Endothelial cell of umbilical vein (primary cell): ENCODE measurements around the gene LRSAM1. TPM values are rescaled to one million over a fixed set of nuclear protein-coding genes. Genes with fewer than 3 reads are reported as not detected.

ENCODE experiments used
- BruUV-seq: library from RNA; stranded (reverse); fragments of 400-500 nt; replicated peaks from 2 replicates; lab custom pipeline; 2021; lab: Mats Ljungman, UMichigan
- CTCF ChIA-PET: fragments of 300-600, 350-600 bp; sonication (Branson Sonifier 250); formaldehyde crosslinking; loops from one replicate; lab custom pipeline; 2021; ENCODE audit warnings: antibody characterized with exemption, inconsistent platforms; lab: Charles Lee
- POLR2A ChIA-PET: fragments of 300-600, 350-600 bp; sonication (Branson Sonifier 250); formaldehyde crosslinking; loops from one replicate; lab custom pipeline; 2021; ENCODE audit warnings: antibody characterized with exemption, inconsistent platforms; lab: Charles Lee
- DNase-seq: peaks from one replicate; pipeline ENCODE4 v3.0.0-alpha.2; 2011; ENCODE audit warnings: low read depth, low spot score
- FAIRE-seq: peaks from 2 replicates; lab custom pipeline; 2011; peaks lifted over from hg19 to GRCh38; lab: Jason Lieb, UNC
- H2AFZ ChIP-seq: 2 replicates; pipeline ENCODE4 v1.6.0; 2012; ENCODE audit warnings: low read depth, low read length, control low read depth, inconsistent platforms
- H3K27ac ChIP-seq: 2 replicates; pipeline ENCODE4 v1.5.1; 2011; ENCODE audit warnings: low read depth, mild to moderate bottlenecking, control low read depth, low read length, moderate library complexity; ENCODE audit not compliant: insufficient read depth
- H3K27me3 ChIP-seq, 2 experiments: 2 replicates each; pipeline versions ENCODE4 v1.6.0 to v1.6.1; 2011; ENCODE audit warnings: low read length in 2 of 2, mixed read lengths in 1 of 2; ENCODE audit not compliant: control insufficient read depth in 2 of 2, insufficient read depth in 2 of 2
- H3K36me3 ChIP-seq, 2 experiments: 2 replicates in 1 of 2; 3 replicates in 1 of 2; pipeline ENCODE4 v1.5.1; 2011; ENCODE audit warnings: low read length in 2 of 2, mild to moderate bottlenecking in 1 of 2, moderate library complexity in 1 of 2; ENCODE audit not compliant: control insufficient read depth in 2 of 2, insufficient read depth in 2 of 2; ENCODE audit errors: extremely low read depth in 1 of 2
- H3K4me1 ChIP-seq: 3 replicates; pipeline ENCODE4 v1.5.1; 2011; ENCODE audit warnings: mild to moderate bottlenecking, low read length; ENCODE audit not compliant: control insufficient read depth, insufficient read depth; ENCODE audit errors: extremely low read depth
- H3K4me2 ChIP-seq: 2 replicates; pipeline ENCODE4 v1.6.1; 2011; ENCODE audit warnings: low read length, control low read depth, mixed read lengths; ENCODE audit not compliant: insufficient read depth
- H3K4me3 ChIP-seq, 3 experiments: fragments of 200-600 bp in 1 of 3; sonication (generic), shearing (Covaris generic) in 1 of 3; replicated peaks in 1 of 3; 2 replicates each; pipeline ENCODE4 v1.5.1; 2011 to 2016; ENCODE audit warnings: control low read depth in 3 of 3, low read length in 3 of 3, mild to moderate bottlenecking in 2 of 3, inconsistent platforms in 1 of 3, low read depth in 1 of 3, moderate library complexity in 1 of 3; ENCODE audit not compliant: insufficient read depth in 1 of 3
- H3K79me2 ChIP-seq: 2 replicates; pipeline ENCODE4 v1.6.0; 2012; ENCODE audit warnings: low read length, inconsistent platforms; ENCODE audit not compliant: control insufficient read depth, insufficient read depth
- H3K9ac ChIP-seq: replicated peaks from 2 replicates; pipeline ENCODE3; 2011; ENCODE audit warnings: low read length, control low read depth; ENCODE audit not compliant: insufficient read depth; ENCODE audit errors: extremely low read depth
- H3K9me1 ChIP-seq: replicated peaks from 3 replicates; pipeline ENCODE4 v1.6.0; 2011; ENCODE audit warnings: mild to moderate bottlenecking, low read length; ENCODE audit not compliant: control insufficient read depth, insufficient read depth; ENCODE audit errors: extremely low read depth
- H3K9me3 ChIP-seq: replicated peaks from 2 replicates; pipeline ENCODE4 v1.5.1; 2012; ENCODE audit warnings: low read length, inconsistent platforms; ENCODE audit not compliant: control insufficient read depth, insufficient read depth
- H4K20me1 ChIP-seq: replicated peaks from 2 replicates; pipeline ENCODE3; 2011; ENCODE audit warnings: mild to moderate bottlenecking, low read length; ENCODE audit not compliant: control insufficient read depth, insufficient read depth; ENCODE audit errors: extremely low read depth
- EZH2 ChIP-seq: IDR thresholded peaks from 2 replicates; pipeline ENCODE4 v1.6.1; 2012; ENCODE audit warnings: borderline replicate concordance, low read depth, mild to moderate bottlenecking, moderate library complexity, low read length, inconsistent platforms; ENCODE audit not compliant: severe bottlenecking
- FOS ChIP-seq: IDR thresholded peaks from 2 replicates; pipeline ENCODE4 v1.6.1; 2011; ENCODE audit warnings: mild to moderate bottlenecking, low read length, moderate library complexity, borderline replicate concordance; ENCODE audit not compliant: insufficient read depth
- GATA2 ChIP-seq: IDR thresholded peaks from 2 replicates; pipeline ENCODE4 v1.7.0; 2011; ENCODE audit warnings: low read depth, mild to moderate bottlenecking, moderate library complexity, mixed read lengths, low read length; ENCODE audit not compliant: insufficient read length, insufficient read depth
- JUN ChIP-seq: IDR thresholded peaks from 2 replicates; pipeline ENCODE4 v1.6.1; 2011; ENCODE audit warnings: borderline replicate concordance, low read depth; ENCODE audit not compliant: insufficient read length, insufficient read depth
- MAX ChIP-seq: IDR thresholded peaks from 2 replicates; pipeline ENCODE4 v1.6.1; 2011; ENCODE audit not compliant: insufficient read depth, insufficient read length
- MYC ChIP-seq: IDR thresholded peaks from one replicate; pipeline ENCODE4 v1.6.1; 2011; ENCODE audit warnings: mild to moderate bottlenecking, low read depth, low read length
- POLR2A ChIP-seq: IDR thresholded peaks from 2 replicates; pipeline ENCODE4 v1.6.1; 2012; ENCODE audit warnings: low read depth, mild to moderate bottlenecking, control low read depth, low read length
- POLR2AphosphoS5 ChIP-seq: IDR thresholded peaks from 2 replicates; pipeline ENCODE4 v1.6.1; 2012; ENCODE audit warnings: low read depth, mild to moderate bottlenecking, control low read depth, low read length, moderate library complexity; ENCODE audit not compliant: insufficient read depth
- dilution Hi-C: fragments of 300-500 bp; cut with MboI; formaldehyde crosslinking; loops from one replicate; pipeline ENCODE4 v1.15.0; 2019; ENCODE audit warnings: low sequenced_read_pairs; ENCODE audit not compliant: extremely low pct_ligation_motif_present
- intact Hi-C: fragments of 100-400 bp; cut with micrococcal nuclease; formaldehyde crosslinking; loops from one replicate; pipeline ENCODE4 v1.10.0; 2022
- polyA plus RNA-seq, 4 experiments: library from polyadenylated mRNA; depleted of rRNA in 3 of 4; stranded (reverse) in 3 of 4; unstranded in 1 of 4; fragments of >200 nt; gene quantifications; 2 replicates each; pipeline versions ENCODE4 v1.2.1 to v1.2.3, GENCODE V29; 2011 to 2012; ENCODE audit warnings: missing spikeins in 1 of 4
- total RNA-seq: library from RNA; stranded (reverse); gene quantifications from 2 replicates; pipeline ENCODE4 v1.2.3, GENCODE V29; 2021
- TF ChIP-seq, protein P1 (sequence below), 2 donors: IDR thresholded peaks; 1 replicate in 1 of 2; 2 replicates in 1 of 2; pipeline ENCODE4 v1.5.1; 2011; ENCODE audit warnings: low read length in 2 of 2, mild to moderate bottlenecking in 2 of 2, moderate library complexity in 2 of 2, control low read depth in 1 of 2, inconsistent platforms in 1 of 2, low read depth in 1 of 2; ENCODE audit not compliant: insufficient read depth in 1 of 2; ENCODE audit errors: extremely low read depth in 1 of 2

The LRSAM1 gene
- total and polyA plus RNA-seq, 2 donors (not counting 3 experiments of a cell fraction or from before 2014, with no cell fraction given): 10.8 to 18.9 TPM

DNA sequence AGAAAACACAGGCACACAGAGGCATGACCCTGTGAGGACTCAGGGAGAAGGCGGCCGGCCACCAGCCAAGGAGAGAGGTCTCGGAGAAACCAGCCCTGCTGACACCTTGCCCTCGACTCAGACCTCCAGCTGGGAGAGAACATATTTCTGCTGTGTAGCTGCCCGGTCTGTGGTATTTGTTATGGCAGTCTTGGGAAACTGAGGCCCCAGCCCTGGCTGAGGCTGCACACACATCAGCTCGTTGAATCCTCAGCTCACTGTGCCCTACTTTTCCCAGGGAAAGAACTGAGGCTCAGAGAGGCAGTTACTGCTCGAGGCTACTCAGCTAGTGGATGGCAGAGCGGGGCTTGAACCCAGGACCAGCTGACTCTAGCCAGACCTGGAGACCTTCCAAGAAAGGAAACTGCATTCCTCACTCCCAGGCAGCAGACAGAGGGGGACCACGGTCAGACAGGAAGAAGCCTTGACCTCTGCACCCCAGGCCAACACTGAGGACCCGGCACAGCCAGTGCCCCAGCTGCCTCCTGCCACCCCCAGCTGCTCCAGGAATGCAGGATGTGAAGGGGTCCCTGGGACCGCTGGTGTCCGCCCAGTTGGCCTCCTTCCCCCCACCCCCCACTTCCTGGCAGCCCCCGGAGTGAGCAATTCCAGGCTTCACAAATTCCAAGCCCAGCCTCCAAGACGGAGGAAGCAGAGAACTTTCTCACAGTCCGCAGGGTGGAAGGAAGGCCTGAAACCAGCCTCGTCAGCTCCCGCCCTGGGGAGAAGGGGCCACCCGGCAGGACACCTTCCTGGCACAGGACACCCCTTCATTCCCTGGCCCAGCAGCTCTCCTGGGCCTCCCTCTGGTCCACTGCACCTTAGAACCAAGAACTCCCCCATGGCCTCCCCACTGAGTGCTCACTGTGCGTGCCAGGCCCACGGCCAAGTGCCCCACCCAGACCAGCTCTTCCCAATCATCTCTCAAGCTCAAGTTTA, 69.9 kb downstream of the LRSAM1 start:
- no peaks in the 10 kb centered on the region for H3K9me3 ChIP-seq
- ChIA-PET POLR2A (interaction anchor here (0.5 to 1.1 kb wide), 4 partner anchors 34 to 68 kb away, joined by 3 to 6 read pairs (median 4); no protein-coding TSS in a partner anchor), CTCF (interaction anchor here (0.7 to 2.4 kb wide), 12 partner anchors 13 to 414 kb away, joined by 3 to 14 read pairs (median 5); partner anchors contain the start of gene TOR2A)
- no peak overlapping the region for H2AFZ ChIP-seq
- H4K20me1 ChIP-seq: no peaks in the 10 kb centered on the region
- DNase-seq: peak; percentile 90
- peak; percentile 98 for FAIRE-seq
- H3K9me1 ChIP-seq: no peaks in the 10 kb centered on the region
- H3K4me1 ChIP-seq: peaks cover 46% of the 10 kb centered on the region
- TSS peak; percentile 85 for BruUV-seq
- no peaks in the 10 kb centered on the region for H3K27me3 ChIP-seq
- peaks cover 37% of the 10 kb centered on the region for H3K79me2 ChIP-seq
- H3K36me3 ChIP-seq: peaks cover 28 to 30% of the 10 kb centered on the region in 2 experiments
- TF ChIP-seq, protein P1, sequence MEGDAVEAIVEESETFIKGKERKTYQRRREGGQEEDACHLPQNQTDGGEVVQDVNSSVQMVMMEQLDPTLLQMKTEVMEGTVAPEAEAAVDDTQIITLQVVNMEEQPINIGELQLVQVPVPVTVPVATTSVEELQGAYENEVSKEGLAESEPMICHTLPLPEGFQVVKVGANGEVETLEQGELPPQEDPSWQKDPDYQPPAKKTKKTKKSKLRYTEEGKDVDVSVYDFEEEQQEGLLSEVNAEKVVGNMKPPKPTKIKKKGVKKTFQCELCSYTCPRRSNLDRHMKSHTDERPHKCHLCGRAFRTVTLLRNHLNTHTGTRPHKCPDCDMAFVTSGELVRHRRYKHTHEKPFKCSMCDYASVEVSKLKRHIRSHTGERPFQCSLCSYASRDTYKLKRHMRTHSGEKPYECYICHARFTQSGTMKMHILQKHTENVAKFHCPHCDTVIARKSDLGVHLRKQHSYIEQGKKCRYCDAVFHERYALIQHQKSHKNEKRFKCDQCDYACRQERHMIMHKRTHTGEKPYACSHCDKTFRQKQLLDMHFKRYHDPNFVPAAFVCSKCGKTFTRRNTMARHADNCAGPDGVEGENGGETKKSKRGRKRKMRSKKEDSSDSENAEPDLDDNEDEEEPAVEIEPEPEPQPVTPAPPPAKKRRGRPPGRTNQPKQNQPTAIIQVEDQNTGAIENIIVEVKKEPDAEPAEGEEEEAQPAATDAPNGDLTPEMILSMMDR (IDR thresholded peaks at IDR 0.05; ENCODE audit: extremely low read depth in 1 of 2, insufficient read depth in 1 of 2, low read depth in 1 of 2, low read length in 2 of 2): no peak
- TF ChIP-seq GATA2 (peak; percentile 18), MYC (peak; percentile 22), FOS (peak; percentile 78), JUN (no peak), POLR2AphosphoS5 (peak; percentile 96), EZH2 (no peak), MAX (no peak), POLR2A (peak; percentile 68)
- no peak overlapping the region for H3K4me3 ChIP-seq
- peak overlapping the region; percentile 13 for H3K4me2 ChIP-seq
- intact Hi-C loops: loop anchor here (1.0 to 10.0 kb wide), 3 partner anchors 35 to 394 kb away; partner anchors contain the start of gene ST6GALNAC4
- H3K27ac ChIP-seq: peak overlapping the region; percentile 99
- peak overlapping the region; percentile 79 for H3K9ac ChIP-seq
- dilution Hi-C loops: no loop called here
